ENCODE results near the gene PCDHGB4.
A peak's percentile ranks its signal among the peaks of the same experiment; 100 is the strongest.
"Not testable (repeated sequence)": the region's sequence is repeated elsewhere in the genome, so short reads cannot be mapped to it uniquely, and the experiment has no call there.

Gene PCDHGB4

DNA sequence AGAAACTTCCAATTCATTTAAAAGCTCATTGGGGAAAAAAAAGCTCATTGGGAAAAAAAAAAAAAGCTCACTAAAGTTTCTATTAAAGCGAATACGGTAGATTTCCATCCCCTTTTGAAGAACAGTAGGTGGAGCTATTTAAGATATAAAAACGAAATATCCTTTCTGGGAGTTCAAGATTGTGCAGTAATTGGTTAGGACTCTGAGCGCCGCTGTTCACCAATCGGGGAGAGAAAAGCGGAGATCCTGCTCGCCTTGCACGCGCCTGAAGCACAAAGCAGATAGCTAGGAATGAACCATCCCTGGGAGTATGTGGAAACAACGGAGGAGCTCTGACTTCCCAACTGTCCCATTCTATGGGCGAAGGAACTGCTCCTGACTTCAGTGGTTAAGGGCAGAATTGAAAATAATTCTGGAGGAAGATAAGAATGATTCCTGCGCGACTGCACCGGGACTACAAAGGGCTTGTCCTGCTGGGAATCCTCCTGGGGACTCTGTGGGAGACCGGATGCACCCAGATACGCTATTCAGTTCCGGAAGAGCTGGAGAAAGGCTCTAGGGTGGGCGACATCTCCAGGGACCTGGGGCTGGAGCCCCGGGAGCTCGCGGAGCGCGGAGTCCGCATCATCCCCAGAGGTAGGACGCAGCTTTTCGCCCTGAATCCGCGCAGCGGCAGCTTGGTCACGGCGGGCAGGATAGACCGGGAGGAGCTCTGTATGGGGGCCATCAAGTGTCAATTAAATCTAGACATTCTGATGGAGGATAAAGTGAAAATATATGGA, 43.0 kb downstream of the PCDHGB4 start, which contains the start of gene PCDHGA12:
PCDHGA12 (plus strand) TSS at position 176 of the 782 bp plus-strand sequence; CDS start at position 429, 253 bp downstream.
- DNase-seq, result peak in 1 of 5 donors; percentile 43

DNA sequence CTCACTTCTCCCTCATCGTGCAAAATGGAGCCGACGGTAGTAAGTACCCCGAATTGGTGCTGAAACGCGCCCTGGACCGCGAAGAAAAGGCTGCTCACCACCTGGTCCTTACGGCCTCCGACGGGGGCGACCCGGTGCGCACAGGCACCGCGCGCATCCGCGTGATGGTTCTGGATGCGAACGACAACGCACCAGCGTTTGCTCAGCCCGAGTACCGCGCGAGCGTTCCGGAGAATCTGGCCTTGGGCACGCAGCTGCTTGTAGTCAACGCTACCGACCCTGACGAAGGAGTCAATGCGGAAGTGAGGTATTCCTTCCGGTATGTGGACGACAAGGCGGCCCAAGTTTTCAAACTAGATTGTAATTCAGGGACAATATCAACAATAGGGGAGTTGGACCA, 43.8 kb downstream of the PCDHGB4 start:
- no peak for DNase-seq

DNA sequence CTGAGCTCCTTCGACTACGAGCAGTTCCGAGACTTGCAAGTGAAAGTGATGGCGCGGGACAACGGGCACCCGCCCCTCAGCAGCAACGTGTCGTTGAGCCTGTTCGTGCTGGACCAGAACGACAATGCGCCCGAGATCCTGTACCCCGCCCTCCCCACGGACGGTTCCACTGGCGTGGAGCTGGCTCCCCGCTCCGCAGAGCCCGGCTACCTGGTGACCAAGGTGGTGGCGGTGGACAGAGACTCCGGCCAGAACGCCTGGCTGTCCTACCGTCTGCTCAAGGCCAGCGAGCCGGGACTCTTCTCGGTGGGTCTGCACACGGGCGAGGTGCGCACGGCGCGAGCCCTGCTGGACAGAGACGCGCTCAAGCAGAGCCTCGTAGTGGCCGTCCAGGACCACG, 44.8 kb downstream of the PCDHGB4 start:
- not testable (repeated sequence) for DNase-seq

DNA sequence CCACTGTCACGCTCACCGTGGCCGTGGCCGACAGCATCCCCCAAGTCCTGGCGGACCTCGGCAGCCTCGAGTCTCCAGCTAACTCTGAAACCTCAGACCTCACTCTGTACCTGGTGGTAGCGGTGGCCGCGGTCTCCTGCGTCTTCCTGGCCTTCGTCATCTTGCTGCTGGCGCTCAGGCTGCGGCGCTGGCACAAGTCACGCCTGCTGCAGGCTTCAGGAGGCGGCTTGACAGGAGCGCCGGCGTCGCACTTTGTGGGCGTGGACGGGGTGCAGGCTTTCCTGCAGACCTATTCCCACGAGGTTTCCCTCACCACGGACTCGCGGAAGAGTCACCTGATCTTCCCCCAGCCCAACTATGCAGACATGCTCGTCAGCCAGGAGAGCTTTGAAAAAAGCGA, 45.2 kb downstream of the PCDHGB4 start:
- not testable (repeated sequence) for DNase-seq

DNA sequence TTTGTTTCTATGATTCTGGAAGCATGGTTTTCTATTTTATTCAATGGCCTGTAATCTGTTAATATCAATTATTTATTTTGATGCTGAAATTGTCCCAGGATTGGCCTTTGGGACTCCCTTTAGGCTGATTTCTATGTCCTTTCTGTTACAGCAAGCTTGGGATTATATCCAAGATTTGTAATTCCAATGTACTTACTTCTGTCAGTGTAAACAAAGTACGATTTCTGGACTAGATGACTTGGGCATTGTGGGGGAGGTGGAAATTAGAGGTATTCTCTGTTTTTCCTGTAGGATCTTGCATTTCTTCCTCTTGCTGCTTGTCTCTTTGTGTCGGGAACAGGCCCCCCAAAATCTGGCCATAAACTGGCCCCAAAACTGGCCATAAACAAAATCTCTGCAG, 46.5 kb downstream of the PCDHGB4 start:
- DNase-seq, result no peak

DNA sequence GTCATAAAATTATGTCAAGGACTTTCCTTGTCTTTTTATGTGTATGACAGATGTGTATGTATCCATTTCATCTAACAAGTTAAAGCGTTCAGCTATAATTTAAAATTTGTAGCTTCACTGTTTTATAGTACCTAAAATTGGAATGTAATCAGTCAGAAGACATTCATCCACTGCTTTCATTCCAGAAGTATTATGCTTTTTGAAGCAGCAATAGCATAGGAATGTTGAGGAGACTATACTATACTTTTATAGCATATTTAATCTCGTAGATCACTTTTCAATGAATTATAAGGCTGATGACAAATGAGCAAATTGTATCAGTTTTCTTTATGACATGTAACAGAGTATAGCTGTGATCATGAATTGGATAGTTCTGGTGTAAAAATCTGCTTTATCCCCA, 49.7 kb downstream of the PCDHGB4 start:
- no peak for DNase-seq

DNA sequence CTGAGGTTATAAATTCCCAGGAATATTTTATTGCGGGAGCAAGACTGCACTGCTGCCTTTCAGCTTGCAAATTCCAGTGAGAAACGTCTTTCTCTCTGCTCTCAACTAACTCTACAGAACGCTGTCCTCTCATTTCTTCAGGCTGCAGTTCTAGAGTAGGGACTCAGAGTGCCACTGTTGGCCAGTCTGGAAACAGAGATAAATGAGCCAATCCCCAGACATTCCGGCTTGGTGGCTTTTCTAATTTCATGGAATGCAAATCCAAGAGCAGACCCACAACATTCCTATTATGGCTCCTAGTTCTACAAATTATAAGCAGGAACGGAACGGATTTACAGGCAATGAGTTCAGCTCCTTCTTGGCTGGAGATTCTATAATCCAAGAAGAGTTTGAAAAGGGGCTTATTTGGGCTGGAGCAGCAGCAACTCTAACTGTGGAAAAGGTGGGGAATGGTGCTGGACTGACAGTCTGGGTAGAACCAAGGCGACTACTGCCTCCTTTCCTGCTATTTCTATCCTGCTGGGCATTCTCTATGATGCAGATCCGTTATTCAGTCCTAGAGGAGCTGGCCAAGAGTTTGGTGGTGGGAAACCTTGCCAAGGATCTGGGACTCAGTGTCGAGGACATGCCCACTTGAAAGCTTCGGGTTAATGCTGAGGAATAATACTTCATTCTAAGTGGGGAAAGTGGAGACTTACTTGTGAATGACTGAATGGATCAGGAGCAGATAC, 52.1 kb downstream of the PCDHGB4 start:
- no peak for DNase-seq

Data from T-helper 1 cell (primary cell).